Measurements from ENCODE around the gene KCNJ12. TPM values are rescaled to one million over a fixed set of nuclear protein-coding genes. Genes with fewer than 3 reads are reported as not detected.
"Not testable (repeated sequence)": the region's sequence is repeated elsewhere in the genome, so short reads cannot be mapped to it uniquely, and the experiment has no call there.

Gene KCNJ12
- total and polyA plus RNA-seq, 2 of the 4 experiments (the other 2 are of a cell fraction), result under 0.01 to 0.10 TPM

DNA sequence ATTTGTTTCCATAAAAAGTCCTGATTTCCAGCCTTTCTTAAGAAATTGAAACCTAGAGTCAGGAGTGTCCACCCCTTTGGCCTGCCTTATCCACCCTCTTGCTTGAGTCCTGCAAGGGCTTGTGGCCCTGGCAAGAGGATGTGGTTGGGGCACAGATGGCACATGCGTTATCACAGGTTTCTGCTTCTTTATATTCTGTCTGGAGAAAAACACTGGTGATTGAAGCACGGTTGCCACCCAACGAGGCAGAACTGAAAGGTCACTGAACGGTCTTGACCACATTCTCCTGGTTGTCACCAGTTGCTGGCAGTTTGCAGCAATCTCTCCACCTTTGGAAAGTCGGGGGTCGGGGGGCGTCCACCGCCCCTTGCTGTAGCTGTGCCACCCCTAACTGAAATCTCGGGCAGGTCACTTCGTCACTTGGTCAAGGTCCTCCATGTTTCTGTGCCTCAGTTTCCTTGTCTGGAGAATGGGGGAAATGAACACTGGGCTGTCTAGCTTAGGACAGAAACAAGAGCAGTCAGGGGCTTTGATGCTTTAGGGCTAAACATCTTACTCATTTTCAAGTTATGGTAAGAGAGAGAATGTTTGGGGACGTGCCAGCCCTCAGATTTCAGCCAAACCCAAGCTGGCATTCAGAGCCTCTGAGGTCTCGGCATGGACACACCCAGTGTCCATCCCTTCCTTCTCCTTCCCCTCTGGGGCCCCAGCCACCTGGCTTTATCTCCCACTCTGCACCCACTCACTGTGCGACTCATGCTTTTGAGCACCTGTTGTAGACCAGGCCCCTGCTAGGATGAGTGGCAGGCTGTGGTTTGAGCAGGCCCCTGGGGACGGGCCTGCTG, 27.9 kb upstream of the KCNJ12 start:
- POLR2A ChIA-PET (ENCODE audit: unreplicated experiment), result not testable (repeated sequence)
- ATAC-seq (ENCODE audit: low read depth), result peak; percentile 45

DNA sequence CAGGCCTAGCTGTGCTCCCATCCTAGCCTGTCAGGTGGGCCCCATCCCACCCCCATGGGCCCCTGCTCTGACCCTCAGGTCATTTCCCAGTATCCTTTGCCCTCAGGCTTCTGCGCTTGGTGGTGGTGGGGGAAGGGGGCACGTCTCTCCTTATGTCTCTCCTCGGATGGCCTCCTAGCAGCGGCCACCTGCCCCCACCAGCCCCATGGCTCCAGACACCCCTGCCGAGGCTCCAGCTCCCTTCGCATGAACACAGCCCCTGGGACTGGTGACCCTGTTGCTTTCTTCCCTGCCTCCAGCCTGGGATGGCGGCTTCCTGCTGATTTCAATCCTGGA, 27.3 kb upstream of the KCNJ12 start:
- H3K27ac ChIP-seq (ENCODE audit: insufficient read depth, low read length); H4K5ac ChIP-seq (ENCODE audit: low read depth, low read length); H2BK20ac ChIP-seq (ENCODE audit: low read depth, low read length); H3K23ac ChIP-seq (ENCODE audit: low read depth, low read length); CTCF ChIA-PET; DNase-seq; H2BK15ac ChIP-seq (ENCODE audit: low read depth, low read length); H3K4me3 ChIP-seq (ENCODE audit: insufficient read depth, low read depth, low read length); H3K18ac ChIP-seq (ENCODE audit: low read depth, low read length); H2BK5ac ChIP-seq (ENCODE audit: low read depth, low read length, poor library complexity, severe bottlenecking); H3K14ac ChIP-seq (replicated peaks; ENCODE audit: low read depth, low read length); intact Hi-C loops (cut with micrococcal nuclease); H3K27me3 ChIP-seq (ENCODE audit: control insufficient read depth, insufficient read depth, low read length); H3K4me2 ChIP-seq (ENCODE audit: low read depth, low read length); H3K4ac ChIP-seq (ENCODE audit: low read depth, low read length); H4K91ac ChIP-seq (ENCODE audit: insufficient read depth, low read depth, low read length); BruUV-seq (replicated peaks); H2BK120ac ChIP-seq (ENCODE audit: low read depth, low read length); H3K9me3 ChIP-seq (ENCODE audit: control insufficient read depth, insufficient read depth, low read length); H2AK5ac ChIP-seq (ENCODE audit: low read depth, low read length); H3K4me1 ChIP-seq (ENCODE audit: control insufficient read depth, insufficient read depth, low read length); dilution Hi-C loops (cut with HindIII; ENCODE audit: low sequenced_read_pairs, unreplicated experiment); H3K36me3 ChIP-seq (ENCODE audit: control insufficient read depth, insufficient read depth, low read length); in situ Hi-C loops (cut with MboI; ENCODE audit: low sequenced_read_pairs); H2AFZ ChIP-seq (replicated peaks; ENCODE audit: low read length, poor library complexity); H3K9me1 ChIP-seq (ENCODE audit: insufficient read depth, low read length); POLR2A ChIA-PET (ENCODE audit: unreplicated experiment); H3K56ac ChIP-seq (ENCODE audit: extremely low read depth, insufficient read depth, low read length); H3K79me1 ChIP-seq (ENCODE audit: low read depth in 1 of 2, low read length in 2 of 2); H2AK9ac ChIP-seq (replicated peaks; ENCODE audit: low read depth, low read length, poor library complexity); H4K20me1 ChIP-seq (ENCODE audit: insufficient read depth, low read length); ATAC-seq (ENCODE audit: low read depth); H3K9ac ChIP-seq (ENCODE audit: low read depth, low read length); H4K8ac ChIP-seq (ENCODE audit: low read depth in 2 of 2, low read length in 2 of 2): not testable (repeated sequence)
- no CpG with 5 or more reads among the region's 7 CpGs for WGBS, 2 experiments (ENCODE audit: extremely low coverage in 2 of 2, insufficient read length in 1 of 2)

More for the DNA sequence above, 27.9 kb upstream of the KCNJ12 start:
- in situ Hi-C loops (cut with MboI; ENCODE audit: low sequenced_read_pairs); H3K27me3 ChIP-seq (ENCODE audit: control insufficient read depth, insufficient read depth, low read length); H3K4ac ChIP-seq (ENCODE audit: low read depth, low read length); H3K9me3 ChIP-seq (ENCODE audit: control insufficient read depth, insufficient read depth, low read length); H3K23ac ChIP-seq (ENCODE audit: low read depth, low read length); H4K20me1 ChIP-seq (ENCODE audit: insufficient read depth, low read length); H2BK15ac ChIP-seq (ENCODE audit: low read depth, low read length); H3K14ac ChIP-seq (replicated peaks; ENCODE audit: low read depth, low read length); H3K56ac ChIP-seq (ENCODE audit: extremely low read depth, insufficient read depth, low read length); H3K4me1 ChIP-seq (ENCODE audit: control insufficient read depth, insufficient read depth, low read length); DNase-seq; H2AK9ac ChIP-seq (replicated peaks; ENCODE audit: low read depth, low read length, poor library complexity); BruUV-seq (replicated peaks); CTCF ChIA-PET; H3K9me1 ChIP-seq (ENCODE audit: insufficient read depth, low read length); H3K18ac ChIP-seq (ENCODE audit: low read depth, low read length); H3K36me3 ChIP-seq (ENCODE audit: control insufficient read depth, insufficient read depth, low read length); intact Hi-C loops (cut with micrococcal nuclease); dilution Hi-C loops (cut with HindIII; ENCODE audit: low sequenced_read_pairs, unreplicated experiment); H3K79me1 ChIP-seq (ENCODE audit: low read depth in 1 of 2, low read length in 2 of 2); H3K4me2 ChIP-seq (ENCODE audit: low read depth, low read length); H2BK120ac ChIP-seq (ENCODE audit: low read depth, low read length); H4K8ac ChIP-seq (ENCODE audit: low read depth in 2 of 2, low read length in 2 of 2); H2BK20ac ChIP-seq (ENCODE audit: low read depth, low read length); H3K9ac ChIP-seq (ENCODE audit: low read depth, low read length); H4K91ac ChIP-seq (ENCODE audit: insufficient read depth, low read depth, low read length); H2AFZ ChIP-seq (replicated peaks; ENCODE audit: low read length, poor library complexity); H3K4me3 ChIP-seq (ENCODE audit: insufficient read depth, low read depth, low read length); H2AK5ac ChIP-seq (ENCODE audit: low read depth, low read length); H4K5ac ChIP-seq (ENCODE audit: low read depth, low read length); H3K27ac ChIP-seq (ENCODE audit: insufficient read depth, low read length); H2BK5ac ChIP-seq (ENCODE audit: low read depth, low read length, poor library complexity, severe bottlenecking): not testable (repeated sequence)
- whole genome bisulfite sequencing, 2 experiments (ENCODE audit: extremely low coverage in 2 of 2, insufficient read length in 1 of 2), result no CpG with 5 or more reads among the region's 14 CpGs
